Islet of Langerhans (tissue), 1 donor: ENCODE results near the gene ZDHHC18.
A peak's percentile ranks its signal among the peaks of the same experiment; 100 is the strongest.

ENCODE experiments used
- FAIRE-seq: peaks from one replicate; lab custom pipeline; 2011; peaks lifted over from hg19 to GRCh38; lab: Jason Lieb, UNC

ZDHHC18 gene, protein sequence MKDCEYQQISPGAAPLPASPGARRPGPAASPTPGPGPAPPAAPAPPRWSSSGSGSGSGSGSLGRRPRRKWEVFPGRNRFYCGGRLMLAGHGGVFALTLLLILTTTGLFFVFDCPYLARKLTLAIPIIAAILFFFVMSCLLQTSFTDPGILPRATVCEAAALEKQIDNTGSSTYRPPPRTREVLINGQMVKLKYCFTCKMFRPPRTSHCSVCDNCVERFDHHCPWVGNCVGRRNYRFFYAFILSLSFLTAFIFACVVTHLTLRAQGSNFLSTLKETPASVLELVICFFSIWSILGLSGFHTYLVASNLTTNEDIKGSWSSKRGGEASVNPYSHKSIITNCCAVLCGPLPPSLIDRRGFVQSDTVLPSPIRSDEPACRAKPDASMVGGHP

DNA sequence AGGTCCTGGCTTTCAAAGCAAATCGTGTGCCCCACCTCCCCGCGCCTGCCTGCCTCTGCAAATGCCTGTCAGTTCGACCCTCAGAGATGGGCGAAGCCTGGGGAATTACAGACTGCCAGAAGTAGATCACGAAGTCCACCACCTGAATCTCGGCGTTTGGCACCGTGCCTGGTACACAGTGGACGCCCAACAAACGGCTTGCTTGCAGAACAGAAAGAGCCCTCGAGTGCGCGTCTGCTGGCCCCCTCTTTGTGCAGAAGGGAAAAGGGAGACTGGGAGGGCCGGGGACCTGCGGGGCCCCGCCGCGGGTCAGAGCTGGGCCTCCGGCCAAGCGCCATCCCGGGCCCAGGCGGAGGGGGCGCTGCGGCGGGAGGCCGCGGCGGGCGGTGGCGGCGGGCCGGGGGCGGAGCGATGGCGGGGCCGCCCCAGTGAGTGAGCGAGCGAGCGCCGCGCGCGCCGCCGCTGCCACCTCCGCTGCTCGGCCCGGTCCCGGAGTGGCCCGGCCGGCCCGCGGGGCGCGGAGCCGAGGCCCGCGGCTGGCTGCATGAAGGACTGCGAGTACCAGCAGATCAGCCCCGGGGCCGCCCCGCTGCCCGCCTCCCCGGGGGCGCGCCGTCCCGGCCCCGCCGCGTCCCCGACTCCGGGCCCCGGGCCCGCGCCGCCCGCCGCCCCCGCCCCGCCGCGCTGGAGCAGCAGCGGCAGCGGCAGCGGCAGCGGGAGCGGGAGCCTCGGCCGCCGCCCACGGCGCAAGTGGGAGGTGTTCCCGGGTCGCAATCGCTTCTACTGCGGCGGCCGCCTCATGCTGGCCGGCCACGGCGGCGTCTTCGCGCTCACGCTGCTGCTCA is at the start of gene ZDHHC18:
TSS of gene ZDHHC18 (plus strand) at position 428 of the 845 bp plus-strand sequence. CDS start at position 545, 117 bp downstream.
- FAIRE-seq = no peak

DNA sequence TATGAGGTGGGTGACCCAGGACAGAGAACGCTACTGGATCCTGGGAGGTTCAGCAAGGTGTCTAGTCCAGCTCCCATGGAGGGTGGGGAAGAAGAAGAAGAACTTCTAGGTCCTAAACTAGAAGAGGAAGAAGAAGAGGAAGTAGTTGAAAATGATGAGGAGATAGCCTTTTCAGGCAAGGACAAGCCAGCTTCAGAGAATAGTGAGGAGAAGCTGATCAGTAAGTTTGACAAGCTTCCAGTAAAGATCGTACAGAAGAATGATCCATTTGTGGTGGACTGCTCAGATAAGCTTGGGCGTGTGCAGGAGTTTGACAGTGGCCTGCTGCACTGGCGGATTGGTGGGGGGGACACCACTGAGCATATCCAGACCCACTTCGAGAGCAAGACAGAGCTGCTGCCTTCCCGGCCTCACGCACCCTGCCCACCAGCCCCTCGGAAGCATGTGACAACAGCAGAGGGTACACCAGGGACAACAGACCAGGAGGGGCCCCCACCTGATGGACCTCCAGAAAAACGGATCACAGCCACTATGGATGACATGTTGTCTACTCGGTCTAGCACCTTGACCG is 47.3 kb upstream of the ZDHHC18 start:
- no peak for FAIRE-seq

DNA sequence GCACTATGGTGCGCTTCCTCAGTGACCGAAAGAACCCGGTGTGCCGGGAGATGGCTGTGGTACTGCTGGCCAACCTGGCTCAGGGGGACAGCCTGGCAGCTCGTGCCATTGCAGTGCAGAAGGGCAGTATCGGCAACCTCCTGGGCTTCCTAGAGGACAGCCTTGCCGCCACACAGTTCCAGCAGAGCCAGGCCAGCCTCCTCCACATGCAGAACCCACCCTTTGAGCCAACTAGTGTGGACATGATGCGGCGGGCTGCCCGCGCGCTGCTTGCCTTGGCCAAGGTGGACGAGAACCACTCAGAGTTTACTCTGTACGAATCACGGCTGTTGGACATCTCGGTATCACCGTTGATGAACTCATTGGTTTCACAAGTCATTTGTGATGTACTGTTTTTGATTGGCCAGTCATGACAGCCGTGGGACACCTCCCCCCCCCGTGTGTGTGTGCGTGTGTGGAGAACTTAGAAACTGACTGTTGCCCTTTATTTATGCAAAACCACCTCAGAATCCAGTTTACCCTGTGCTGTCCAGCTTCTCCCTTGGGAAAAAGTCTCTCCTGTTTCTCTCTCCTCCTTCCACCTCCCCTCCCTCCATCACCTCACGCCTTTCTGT is 46.0 kb upstream of the ZDHHC18 start:
- FAIRE-seq = no peak

DNA sequence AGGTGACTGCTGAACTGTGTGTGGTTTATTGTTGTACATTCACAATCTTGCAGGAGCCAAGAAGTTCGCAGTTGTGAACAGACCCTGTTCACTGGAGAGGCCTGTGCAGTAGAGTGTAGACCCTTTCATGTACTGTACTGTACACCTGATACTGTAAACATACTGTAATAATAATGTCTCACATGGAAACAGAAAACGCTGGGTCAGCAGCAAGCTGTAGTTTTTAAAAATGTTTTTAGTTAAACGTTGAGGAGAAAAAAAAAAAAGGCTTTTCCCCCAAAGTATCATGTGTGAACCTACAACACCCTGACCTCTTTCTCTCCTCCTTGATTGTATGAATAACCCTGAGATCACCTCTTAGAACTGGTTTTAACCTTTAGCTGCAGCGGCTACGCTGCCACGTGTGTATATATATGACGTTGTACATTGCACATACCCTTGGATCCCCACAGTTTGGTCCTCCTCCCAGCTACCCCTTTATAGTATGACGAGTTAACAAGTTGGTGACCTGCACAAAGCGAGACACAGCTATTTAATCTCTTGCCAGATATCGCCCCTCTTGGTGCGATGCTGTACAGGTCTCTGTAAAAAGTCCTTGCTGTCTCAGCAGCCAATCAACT is 45.2 kb upstream of the ZDHHC18 start:
- no peak for FAIRE-seq

DNA sequence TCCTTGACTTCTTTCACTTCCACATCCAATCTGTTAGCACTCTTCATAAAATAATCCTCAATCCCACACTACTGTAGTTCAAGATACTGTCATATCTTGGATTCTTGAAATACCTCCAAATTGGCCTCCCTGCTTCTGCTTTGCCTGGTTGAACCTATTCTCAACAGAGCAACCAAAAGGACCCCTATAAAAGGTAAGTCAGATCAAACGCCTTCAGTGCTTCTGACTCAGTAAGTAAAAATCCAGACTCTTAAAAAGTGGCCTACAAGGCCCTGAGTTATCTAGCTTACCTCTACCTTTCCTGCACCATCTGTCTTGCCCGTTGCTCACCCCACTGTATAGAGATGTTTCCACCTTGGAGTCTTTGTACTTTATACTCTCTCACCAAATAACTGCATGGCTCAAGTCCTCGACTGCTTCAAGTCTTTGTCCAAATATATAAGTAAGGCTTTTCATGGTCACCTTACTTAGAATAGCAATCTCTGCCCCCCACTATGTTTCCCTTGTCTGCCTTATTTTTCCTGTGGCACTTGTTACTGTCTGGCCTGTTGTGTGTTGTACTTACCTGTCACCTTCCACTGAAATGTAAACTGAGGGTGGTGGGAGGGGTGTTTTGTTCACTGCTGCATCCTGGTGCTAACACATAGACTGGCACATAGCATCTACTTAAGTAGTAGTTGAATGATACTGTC is 43.8 kb upstream of the ZDHHC18 start:
- FAIRE-seq = no peak

DNA sequence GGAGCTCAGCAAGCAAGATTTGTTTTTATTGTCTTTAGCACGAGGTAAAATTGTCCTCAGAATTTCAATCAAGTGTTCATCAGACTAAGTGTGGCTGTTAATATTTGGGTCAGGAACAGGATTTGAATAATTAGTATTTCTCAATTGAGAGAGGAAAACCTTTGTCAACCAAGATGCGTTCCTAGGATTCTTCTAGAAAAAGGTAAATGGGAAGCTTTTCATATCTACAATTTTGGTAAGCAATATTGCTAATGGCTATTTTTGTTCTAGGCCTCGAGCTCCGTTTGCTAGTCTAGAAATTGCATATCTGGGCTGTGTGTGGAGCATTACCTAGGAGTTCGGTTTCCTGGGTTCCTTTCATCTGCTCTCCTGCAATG is 42.9 kb upstream of the ZDHHC18 start:
- FAIRE-seq = no peak

DNA sequence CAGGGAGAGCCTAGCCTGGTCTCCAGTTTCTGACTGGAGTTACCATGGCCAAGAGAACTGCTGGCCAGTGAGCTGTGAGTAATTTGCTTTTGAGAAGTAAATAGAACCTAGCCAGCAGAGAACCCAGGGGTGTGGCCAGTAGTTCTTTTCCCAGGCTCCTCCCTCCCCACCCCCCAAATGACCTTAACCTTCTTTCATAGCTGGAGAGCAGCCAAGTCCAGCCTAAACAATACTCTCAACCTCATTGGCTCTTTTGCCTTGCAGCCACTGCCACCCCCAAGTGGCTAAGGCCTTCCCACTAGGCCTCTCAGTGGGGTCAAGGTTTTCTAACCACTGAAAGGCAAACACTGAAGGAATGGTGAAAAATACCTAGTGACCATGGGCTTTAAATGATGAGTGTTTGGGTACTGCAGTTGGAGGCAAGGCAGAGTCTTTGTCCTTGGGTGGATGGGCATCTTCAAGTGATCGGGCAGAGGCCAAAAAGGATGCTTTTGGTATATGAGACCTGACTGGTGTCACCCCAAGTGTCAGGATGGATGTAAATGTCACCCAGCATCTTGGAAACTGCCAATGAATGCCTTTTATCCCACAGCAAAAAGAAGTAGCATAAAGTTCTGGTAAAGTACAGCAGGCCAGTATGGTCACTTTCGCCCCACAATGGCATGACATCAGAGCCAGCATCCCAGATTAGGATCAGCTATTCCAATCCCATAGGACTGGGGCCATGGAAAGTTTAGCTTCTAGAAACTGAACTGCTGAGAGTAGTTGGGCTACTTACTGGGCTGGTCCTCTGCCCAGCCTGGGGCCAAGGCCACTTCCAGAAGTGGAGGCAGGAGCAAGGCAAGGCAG is 42.2 kb upstream of the ZDHHC18 start:
- FAIRE-seq = no peak

DNA sequence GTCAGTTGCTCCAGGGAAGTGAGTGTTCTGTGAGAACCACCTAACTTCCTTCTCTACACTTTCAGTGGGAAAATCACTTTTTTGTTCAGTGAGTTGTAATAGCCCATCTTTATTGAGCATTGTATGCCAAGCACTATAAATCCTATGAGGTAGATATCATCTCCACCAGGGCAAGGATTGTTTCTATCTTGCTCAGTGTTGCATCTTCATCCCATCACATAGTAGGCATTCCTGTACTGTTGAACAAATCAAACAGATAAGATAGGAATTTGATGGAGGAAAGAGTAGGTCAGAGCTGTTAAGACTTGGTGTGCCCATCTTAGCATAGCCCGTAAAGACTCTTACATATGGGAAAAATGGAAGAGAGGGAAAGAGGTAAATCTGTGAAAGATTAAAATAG is 41.6 kb upstream of the ZDHHC18 start:
- no peak for FAIRE-seq

DNA sequence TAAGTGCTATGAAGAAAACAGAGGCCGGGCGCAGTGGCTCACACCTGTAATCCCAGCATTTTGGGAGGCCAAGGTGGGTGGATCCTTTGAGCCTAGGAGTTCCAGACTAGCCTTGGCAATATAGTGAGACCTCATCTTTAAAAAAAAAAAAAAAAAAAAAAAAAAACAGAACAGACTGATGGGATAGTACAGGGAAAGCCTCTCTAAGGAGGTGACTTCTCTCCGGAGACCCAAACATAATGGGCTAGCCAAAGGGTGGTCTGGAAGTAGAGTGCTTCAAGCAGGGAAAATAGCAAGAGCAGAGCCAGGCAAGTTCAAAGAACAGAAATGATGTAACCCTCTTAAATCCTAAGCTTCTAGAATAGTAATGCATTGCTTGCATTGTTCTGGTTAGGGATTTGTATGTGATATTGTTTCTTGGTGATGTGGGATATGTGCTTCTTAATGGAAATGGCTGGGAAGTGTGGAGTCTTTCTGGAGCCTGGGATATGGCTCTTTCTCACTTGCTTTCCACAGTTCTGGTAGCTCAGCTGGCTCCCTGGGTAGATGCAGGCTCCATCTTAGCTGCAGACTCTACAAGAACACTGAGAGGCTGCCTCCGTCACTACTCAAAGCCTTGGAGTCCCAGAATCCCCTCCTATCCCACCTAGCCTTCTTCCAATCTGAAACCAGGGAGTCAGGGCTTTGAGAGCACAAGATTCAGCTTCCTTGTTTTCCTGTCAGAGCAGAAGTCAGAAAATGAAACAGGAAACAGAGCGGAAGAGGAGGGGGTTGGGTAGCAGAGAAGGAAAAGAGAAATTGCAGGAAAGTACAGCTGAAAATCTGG is 40.7 kb upstream of the ZDHHC18 start:
- FAIRE-seq = no peak

DNA sequence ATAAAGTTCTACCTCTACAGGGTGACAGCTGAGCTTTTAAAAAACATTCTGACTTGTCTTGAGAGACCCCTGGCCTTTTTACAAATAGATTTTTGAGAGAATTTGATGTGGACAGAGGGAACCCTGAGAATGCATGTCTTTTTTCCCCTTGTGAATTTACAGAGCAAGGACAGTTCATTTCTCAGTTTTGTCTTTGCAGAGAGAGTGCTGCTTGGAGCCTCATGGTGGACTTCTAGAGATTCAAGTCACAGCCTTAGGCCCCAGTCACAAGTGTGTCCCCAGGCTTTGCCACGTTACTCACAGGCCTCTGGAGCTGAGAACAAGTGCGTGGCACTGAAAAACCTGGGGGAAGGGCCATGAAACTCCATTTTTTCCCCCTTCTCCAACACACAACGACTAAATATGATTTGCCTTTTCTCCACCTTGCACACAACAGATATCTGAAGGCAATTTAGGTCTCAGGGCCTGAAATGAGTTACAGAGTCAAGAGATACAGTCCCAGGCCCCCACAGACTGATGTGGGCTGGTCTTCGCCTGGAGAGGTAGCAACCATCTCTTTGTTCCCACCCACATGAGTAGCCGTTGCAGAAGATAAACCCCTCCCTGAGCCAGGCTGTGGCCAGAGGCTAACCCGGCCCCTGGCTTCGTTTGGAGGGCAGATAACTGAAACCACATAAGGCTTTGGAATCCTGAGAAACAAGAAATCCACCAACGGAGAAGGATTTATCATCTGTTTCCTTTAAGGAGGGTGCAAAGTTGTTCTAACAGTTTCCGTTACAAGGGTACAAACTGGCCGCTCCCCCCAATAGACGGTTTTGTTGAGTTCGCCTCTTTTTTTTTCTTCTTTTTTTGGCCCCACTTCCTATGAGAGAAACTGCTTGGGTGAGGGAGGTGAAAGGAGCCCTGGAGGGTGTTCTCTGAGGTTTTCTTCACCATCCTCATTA is 39.8 kb upstream of the ZDHHC18 start:
- no peak for FAIRE-seq

DNA sequence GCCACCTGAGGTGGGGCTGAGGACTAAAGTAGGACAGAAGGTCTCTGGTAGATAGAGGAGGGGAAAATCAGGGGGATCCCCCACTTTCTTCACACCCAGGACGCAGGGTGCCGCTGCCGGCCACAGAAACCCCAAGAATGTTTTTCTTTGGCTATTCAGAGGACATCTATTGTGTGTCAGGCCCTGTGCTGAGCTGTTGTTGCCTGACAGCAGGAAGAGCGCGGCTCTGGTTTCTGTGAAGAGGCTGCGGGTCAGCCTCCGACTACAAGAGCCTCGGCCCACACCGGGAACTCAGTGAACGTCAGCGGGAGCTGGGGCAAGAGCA is 39.1 kb upstream of the ZDHHC18 start:
- FAIRE-seq = no peak

DNA sequence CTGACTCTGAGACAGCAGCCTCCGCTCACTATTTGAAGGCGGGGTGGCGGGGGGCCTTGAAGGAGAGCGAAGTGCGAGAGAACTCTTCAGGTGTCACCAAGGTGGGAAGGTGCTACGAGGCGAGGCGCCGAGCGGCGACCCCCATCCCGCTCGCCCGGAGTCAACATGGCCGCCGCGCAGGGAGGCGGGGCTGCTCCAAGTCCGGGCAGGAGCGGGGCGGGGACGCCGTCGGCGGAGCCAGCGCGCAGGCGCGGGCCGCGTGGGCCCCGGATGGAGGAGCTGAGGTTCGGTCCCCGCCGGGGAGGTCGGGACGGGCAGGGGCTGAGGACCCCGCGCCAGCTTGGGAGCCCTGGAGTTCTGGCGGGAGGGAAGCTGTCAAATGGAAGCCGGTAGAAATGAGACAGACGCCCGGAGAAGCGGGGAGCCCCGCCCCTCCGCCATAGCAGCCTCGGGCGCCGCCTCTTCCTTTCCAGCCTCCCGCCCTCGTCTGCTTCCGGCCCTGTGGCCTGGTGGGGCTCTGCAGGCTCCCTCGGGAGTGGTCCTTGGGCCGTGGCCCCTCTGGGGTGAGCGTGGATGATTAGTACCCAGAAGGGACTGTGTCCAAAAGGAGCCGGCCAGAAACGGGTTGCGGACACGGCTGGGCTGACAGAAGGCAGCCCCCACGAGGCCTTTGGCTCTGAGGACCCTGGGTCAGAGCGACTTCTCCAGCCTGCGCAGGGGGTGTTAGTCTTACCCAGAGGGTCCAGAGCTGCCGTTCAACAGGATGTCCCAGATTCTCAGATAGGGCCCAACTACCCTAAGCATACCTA is 38.6 kb upstream of the ZDHHC18 start, which contains the start of gene PIGV:
TSS of gene PIGV (plus strand) at position 245 of the 809 bp plus-strand sequence. CDS start 2,866 bp downstream, outside the sequence.
- FAIRE-seq = no peak

DNA sequence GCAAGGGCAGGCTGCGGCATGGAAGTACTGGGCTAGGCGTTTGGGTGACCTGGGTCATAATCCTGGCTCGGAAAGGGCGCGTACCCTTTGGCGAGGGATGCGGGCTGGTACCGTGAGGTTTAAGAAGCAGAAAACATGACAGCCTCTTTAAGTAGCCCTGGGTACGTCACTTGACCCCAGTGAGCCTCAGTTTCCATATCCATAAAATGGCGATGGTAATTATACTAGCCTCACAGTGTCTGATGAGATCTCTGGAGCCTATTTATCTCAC is 38.0 kb upstream of the ZDHHC18 start:
- no peak for FAIRE-seq

DNA sequence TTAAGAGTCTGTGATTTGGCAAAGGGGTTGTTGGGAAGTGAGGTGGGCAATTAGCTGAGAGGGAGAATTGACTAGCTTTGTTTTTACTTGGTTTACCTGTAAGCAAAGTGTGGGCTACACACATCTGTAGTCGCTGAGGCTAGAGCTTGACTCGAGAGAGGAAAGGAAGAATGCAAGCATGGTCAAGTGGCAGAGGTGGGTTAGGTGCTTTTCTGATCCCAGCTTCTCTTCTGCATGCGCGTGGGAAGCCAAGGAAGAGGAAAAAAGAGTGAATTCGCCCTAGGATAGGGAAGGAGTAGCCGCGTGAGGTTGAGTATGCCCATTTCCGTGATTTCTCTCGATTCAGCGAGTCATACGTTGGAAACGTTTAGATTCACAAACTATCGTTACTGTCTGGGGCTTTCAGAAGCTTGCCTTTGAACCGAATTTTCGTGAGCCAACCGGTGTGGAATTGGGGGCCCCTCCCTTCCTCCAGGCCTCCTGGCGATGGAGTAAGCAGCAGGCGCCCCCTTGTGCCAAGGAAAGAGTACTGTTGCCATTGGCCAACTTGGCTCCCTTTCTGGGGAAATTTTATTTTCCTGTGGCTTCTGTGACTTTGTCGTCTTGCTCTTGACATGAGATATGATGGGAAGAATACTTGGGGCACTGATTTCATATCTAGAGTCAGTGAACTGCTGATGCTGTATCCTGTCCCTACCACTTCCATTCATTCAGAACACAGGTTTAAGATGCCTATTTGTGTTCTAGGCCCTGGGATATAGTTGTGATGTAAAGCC is 37.5 kb upstream of the ZDHHC18 start:
- peak; percentile 5 for FAIRE-seq

DNA sequence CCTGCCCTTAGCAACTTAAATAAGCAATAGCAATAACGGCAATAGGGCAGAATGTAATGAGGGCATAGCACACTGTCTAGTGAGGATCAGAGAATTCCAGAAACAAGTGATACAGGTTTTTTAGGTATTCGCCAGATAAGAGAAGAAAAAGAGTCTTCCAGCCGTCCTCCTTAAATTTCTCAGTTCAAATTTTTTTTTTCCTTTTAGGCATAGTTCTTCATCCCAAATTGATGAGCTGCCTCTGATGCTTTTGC is 36.9 kb upstream of the ZDHHC18 start:
- no peak for FAIRE-seq

DNA sequence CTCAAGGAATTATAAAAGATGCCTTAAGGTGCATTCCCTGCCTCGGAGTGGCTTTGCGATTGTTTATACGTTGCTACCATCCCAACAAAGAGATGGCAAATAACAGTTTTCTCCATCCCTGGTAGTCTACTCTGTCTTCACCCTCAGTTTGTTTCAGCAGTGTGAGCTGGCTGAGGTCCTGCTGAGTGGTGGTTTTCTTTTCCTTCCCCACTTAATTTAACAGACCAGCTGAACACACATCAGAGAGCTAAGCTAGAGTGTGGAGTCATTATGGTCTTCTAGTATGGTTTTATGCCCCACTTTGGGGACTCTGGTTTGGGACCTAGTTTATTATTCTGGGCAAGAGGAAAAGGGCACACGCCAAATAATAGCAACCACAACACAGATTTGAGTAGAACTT is 36.6 kb upstream of the ZDHHC18 start:
- FAIRE-seq = no peak

DNA sequence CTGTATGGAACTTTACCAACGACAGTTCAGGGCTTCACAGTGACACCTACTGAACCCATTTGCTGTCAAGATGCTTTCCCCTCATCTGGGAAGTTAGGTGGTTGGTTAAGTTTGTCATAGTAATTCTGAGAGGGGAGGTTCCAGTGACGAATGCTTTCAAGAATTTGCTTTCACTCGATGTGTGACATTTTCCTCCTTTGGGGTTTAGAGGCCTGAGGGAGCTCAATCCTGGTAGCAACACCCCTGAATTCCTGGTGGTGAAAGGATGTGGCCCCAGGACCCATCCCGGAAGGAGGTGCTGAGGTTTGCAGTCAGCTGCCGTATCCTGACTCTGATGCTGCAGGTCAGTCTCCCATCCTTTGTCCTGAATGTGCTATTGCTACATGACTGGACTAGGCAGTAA is 35.9 kb upstream of the ZDHHC18 start:
- no peak for FAIRE-seq

DNA sequence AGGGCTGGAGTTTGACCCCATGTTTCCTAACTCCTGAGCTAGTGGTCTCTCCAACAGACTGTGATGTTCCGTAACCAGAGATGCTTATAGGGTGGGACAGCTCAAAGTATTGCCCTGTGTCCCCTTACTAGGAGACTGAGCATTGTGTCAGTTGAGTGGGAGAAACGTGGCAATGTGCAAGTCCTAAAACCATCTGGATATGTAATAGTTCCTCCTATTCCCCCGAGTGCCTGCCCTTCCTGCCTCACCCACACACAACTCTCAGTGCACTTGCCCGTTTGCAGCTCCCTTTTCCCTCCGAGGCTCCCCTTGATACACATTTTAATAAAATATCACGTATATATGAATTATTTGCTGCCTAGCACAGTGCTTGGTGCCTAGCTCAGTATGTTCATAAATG is 35.3 kb upstream of the ZDHHC18 start:
- no peak for FAIRE-seq
